Panc1 (cell line): ENCODE measurements around the gene KCNMB2. TPM values are rescaled to one million over a fixed set of nuclear protein-coding genes. Genes with fewer than 3 reads are reported as not detected.

Experiments used
- ATAC-seq: fragments of 200-7000 bp; cut with Tn5 transposase; 2 replicates; pipeline ENCODE4 v1.9.1; 2020; ENCODE audit warnings: mild to moderate bottlenecking, moderate library complexity
- BruUV-seq: library from RNA; stranded (reverse); fragments of 400-500 nt; replicated peaks from 2 replicates; lab custom pipeline; 2021; lab: Mats Ljungman, UMichigan
- CTCF ChIA-PET: fragments of 300-600 bp; sonication (Branson Sonifier 250); formaldehyde crosslinking; loops from one replicate; lab custom pipeline; 2022; ENCODE audit warnings: antibody characterized with exemption; lab: Charles Lee
- POLR2A ChIA-PET: fragments of 300-600 bp; sonication (Branson Sonifier 250); formaldehyde crosslinking; loops from one replicate; lab custom pipeline; 2022; ENCODE audit warnings: antibody characterized with exemption; lab: Charles Lee
- DNase-seq: peaks from one replicate; pipeline ENCODE4 v3.0.0-alpha.2; 2010; ENCODE audit warnings: low read depth, low spot score
- H3K27ac ChIP-seq: 2 replicates; pipeline ENCODE4 v1.5.1; 2011; ENCODE audit warnings: mild to moderate bottlenecking, low read length, inconsistent platforms
- H3K27me3 ChIP-seq: fragments of 200-500 bp; sonication (Bioruptor generic); 2 replicates; pipeline ENCODE4 v1.6.0; 2014; ENCODE audit warnings: low read length, inconsistent platforms; ENCODE audit not compliant: control insufficient read depth, insufficient read depth
- H3K36me3 ChIP-seq: fragments of 200-500 bp; sonication (Bioruptor generic); 2 replicates; pipeline ENCODE4 v1.5.1; 2014; ENCODE audit warnings: inconsistent platforms, mild to moderate bottlenecking, low read length, moderate library complexity; ENCODE audit not compliant: control insufficient read depth, insufficient read depth
- H3K4me1 ChIP-seq: 2 replicates; pipeline ENCODE4 v1.5.1; 2011; ENCODE audit warnings: inconsistent platforms, mild to moderate bottlenecking, low read length, moderate library complexity; ENCODE audit not compliant: control insufficient read depth, insufficient read depth
- H3K4me3 ChIP-seq, 2 experiments: 2 replicates each; pipeline ENCODE4 v1.5.1; 2011 to 2012; ENCODE audit warnings: low read depth in 2 of 2, low read length in 2 of 2, mild to moderate bottlenecking in 2 of 2, inconsistent platforms in 1 of 2, moderate library complexity in 1 of 2
- H3K9me3 ChIP-seq: fragments of 200-500 bp; sonication (Bioruptor generic); 2 replicates; pipeline ENCODE4 v1.5.1; 2014; ENCODE audit warnings: low read depth, mild to moderate bottlenecking, inconsistent platforms, low read length, moderate library complexity; ENCODE audit not compliant: control insufficient read depth, insufficient read depth
- POLR2AphosphoS5 ChIP-seq: IDR thresholded peaks from 2 replicates; pipeline ENCODE4 v1.6.1; 2012; ENCODE audit warnings: mild to moderate bottlenecking, low read depth, low read length, moderate library complexity
- SIN3A ChIP-seq: IDR thresholded peaks from 2 replicates; pipeline ENCODE4 v1.6.1; 2012; ENCODE audit warnings: low read depth, mild to moderate bottlenecking, low read length, moderate library complexity, borderline replicate concordance; ENCODE audit not compliant: insufficient read depth
- TCF7L2 ChIP-seq: IDR thresholded peaks from 2 replicates; pipeline ENCODE4 v1.6.1; 2011; ENCODE audit warnings: mild to moderate bottlenecking, low read depth, low read length, inconsistent platforms
- in situ Hi-C: cut with HindIII; loops from 2 replicates; pipeline ENCODE4 v1.10.0; 2016; ENCODE audit warnings: low sequenced_read_pairs, low pct_unique_long_range_greater_than_20kb
- intact Hi-C: fragments of 100-400 bp; cut with micrococcal nuclease; formaldehyde crosslinking; loops from one replicate; pipeline ENCODE4 v1.10.0; 2022; ENCODE audit not compliant: unreplicated experiment
- total RNA-seq: library from RNA; stranded (reverse); gene quantifications from one replicate; pipeline ENCODE4 v1.2.1, GENCODE V29; 2021; ENCODE audit not compliant: unreplicated experiment
- TF ChIP-seq, protein P1 (sequence below), 2 experiments: IDR thresholded peaks; 2 replicates each; pipeline ENCODE4 v1.6.1; 2011 to 2012; ENCODE audit warnings: low read depth in 2 of 2, control low read depth in 1 of 2, low read length in 1 of 2, mild to moderate bottlenecking in 1 of 2, moderate library complexity in 1 of 2; ENCODE audit not compliant: insufficient read depth in 1 of 2
- TF ChIP-seq, protein P2 (sequence below): fragments of 450-650 bp; IDR thresholded peaks from 2 replicates; pipeline ENCODE4 v1.5.1; 2017; ENCODE audit warnings: mild to moderate bottlenecking

The KCNMB2 gene
- total RNA-seq, 1 experiment from 2014 or later, result not detected

DNA sequence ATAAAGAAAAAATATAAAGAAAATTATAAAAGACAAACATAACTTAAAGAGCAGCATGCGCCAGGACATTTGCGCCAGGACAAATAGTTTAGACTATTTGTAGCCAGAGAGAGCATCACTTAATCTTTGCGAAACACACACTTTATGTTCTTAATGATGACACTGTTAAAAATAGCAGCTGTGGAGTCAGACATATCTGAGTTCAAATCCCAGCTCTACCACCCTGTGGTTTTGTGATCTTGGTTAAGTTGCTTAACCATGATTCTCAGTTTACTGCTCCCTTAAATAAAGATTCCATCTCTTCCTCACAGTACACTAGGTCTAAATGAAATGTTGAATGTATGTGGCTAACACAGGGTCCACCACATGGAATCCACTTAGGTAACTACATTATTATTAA, 31.4 kb downstream of the KCNMB2 start:
- no TSS peak for BruUV-seq
- no peak overlapping the region for H3K27ac ChIP-seq
- CTCF ChIA-PET, result no interaction called here

DNA sequence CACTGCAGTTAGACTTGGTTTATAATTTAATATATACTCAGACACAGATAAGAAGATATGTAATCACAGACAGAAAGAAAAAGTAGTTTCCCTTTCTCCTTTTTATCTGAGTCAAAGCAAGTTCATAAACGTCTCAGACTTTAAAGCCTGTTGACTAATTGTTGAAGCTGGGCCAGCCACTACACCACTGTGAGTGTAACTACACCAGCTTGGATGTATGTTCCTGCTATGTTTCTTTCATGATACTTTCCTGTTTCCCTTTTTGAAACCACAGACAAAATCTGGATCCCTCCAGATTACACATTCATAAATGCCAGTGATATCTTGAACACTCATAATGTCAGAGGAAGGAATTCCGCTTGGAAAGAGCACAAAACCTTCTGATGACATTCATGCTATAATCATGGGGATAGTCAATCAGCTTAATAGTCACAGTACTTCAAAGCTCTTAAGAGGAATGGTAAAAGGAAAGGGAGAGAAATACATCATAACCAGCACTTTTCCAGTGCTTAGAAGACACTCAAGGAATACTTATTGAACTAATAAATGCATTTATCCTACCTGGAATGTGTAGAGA, 32.0 kb downstream of the KCNMB2 start:
- TF ChIP-seq, protein P1, sequence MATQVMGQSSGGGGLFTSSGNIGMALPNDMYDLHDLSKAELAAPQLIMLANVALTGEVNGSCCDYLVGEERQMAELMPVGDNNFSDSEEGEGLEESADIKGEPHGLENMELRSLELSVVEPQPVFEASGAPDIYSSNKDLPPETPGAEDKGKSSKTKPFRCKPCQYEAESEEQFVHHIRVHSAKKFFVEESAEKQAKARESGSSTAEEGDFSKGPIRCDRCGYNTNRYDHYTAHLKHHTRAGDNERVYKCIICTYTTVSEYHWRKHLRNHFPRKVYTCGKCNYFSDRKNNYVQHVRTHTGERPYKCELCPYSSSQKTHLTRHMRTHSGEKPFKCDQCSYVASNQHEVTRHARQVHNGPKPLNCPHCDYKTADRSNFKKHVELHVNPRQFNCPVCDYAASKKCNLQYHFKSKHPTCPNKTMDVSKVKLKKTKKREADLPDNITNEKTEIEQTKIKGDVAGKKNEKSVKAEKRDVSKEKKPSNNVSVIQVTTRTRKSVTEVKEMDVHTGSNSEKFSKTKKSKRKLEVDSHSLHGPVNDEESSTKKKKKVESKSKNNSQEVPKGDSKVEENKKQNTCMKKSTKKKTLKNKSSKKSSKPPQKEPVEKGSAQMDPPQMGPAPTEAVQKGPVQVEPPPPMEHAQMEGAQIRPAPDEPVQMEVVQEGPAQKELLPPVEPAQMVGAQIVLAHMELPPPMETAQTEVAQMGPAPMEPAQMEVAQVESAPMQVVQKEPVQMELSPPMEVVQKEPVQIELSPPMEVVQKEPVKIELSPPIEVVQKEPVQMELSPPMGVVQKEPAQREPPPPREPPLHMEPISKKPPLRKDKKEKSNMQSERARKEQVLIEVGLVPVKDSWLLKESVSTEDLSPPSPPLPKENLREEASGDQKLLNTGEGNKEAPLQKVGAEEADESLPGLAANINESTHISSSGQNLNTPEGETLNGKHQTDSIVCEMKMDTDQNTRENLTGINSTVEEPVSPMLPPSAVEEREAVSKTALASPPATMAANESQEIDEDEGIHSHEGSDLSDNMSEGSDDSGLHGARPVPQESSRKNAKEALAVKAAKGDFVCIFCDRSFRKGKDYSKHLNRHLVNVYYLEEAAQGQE (IDR thresholded peaks at IDR 0.05; ENCODE audit: insufficient read depth in 1 of 2, low read depth in 2 of 2, low read length in 1 of 2), result no peak
- TF ChIP-seq, protein P2, sequence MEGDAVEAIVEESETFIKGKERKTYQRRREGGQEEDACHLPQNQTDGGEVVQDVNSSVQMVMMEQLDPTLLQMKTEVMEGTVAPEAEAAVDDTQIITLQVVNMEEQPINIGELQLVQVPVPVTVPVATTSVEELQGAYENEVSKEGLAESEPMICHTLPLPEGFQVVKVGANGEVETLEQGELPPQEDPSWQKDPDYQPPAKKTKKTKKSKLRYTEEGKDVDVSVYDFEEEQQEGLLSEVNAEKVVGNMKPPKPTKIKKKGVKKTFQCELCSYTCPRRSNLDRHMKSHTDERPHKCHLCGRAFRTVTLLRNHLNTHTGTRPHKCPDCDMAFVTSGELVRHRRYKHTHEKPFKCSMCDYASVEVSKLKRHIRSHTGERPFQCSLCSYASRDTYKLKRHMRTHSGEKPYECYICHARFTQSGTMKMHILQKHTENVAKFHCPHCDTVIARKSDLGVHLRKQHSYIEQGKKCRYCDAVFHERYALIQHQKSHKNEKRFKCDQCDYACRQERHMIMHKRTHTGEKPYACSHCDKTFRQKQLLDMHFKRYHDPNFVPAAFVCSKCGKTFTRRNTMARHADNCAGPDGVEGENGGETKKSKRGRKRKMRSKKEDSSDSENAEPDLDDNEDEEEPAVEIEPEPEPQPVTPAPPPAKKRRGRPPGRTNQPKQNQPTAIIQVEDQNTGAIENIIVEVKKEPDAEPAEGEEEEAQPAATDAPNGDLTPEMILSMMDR, result no peak
- TF ChIP-seq SIN3A, result no peak
- TF ChIP-seq TCF7L2, result no peak
- no peak for TF ChIP-seq POLR2AphosphoS5
- POLR2A ChIA-PET, result no interaction called here
- CTCF ChIA-PET, result no interaction called here

More for the DNA sequence above, 31.4 kb downstream of the KCNMB2 start:
- H3K4me3 ChIP-seq, result no peak overlapping the region
- POLR2A ChIA-PET, result no interaction called here
- TF ChIP-seq, protein P2, result no peak
- no peak for TF ChIP-seq TCF7L2
- no peak for TF ChIP-seq POLR2AphosphoS5
- TF ChIP-seq SIN3A, result no peak
- TF ChIP-seq, protein P1 (IDR thresholded peaks at IDR 0.05; ENCODE audit: insufficient read depth in 1 of 2, low read depth in 2 of 2, low read length in 1 of 2), result no peak
- in situ Hi-C loops (no loop called here), intact Hi-C loops (no loop called here)
- DNase-seq, result no peak
- no peaks in the 10 kb centered on the region for H3K36me3 ChIP-seq
- no peaks in the 10 kb centered on the region for H3K9me3 ChIP-seq
- H3K27me3 ChIP-seq, result no peaks in the 10 kb centered on the region
- ATAC-seq, result no peak
- no peaks in the 10 kb centered on the region for H3K4me1 ChIP-seq

More for the DNA sequence above, 32.0 kb downstream of the KCNMB2 start:
- ATAC-seq, result no peak
- Histone ChIP-seq H3K4me3 (no peak overlapping the region), H3K27me3 (no peaks in the 10 kb centered on the region), H3K36me3 (no peaks in the 10 kb centered on the region), H3K27ac (no peak overlapping the region), H3K9me3 (no peaks in the 10 kb centered on the region), H3K4me1 (no peaks in the 10 kb centered on the region)
- BruUV-seq, result no TSS peak
- no peak for DNase-seq
- intact Hi-C loops, result no loop called here
- in situ Hi-C loops, result no loop called here
